Measurements from ENCODE around the gene BACE1-AS.
"Not testable (repeated sequence)": the region's sequence is repeated elsewhere in the genome, so short reads cannot be mapped to it uniquely, and the experiment has no call there.

BACE1-AS gene

GRCh38 chr11:117258576-117258975 is 32.6 kb upstream of the BACE1-AS start:
- no peak for TF ChIP-seq CTCF (IDR thresholded peaks at IDR 0.05; ENCODE audit: borderline replicate concordance, control extremely low read depth, extremely low read depth, insufficient read depth, missing control alignments)
- no peak for DNase-seq (ENCODE audit: low spot score)
- in situ Hi-C loops (cut with MboI; ENCODE audit: low sequenced_read_pairs, unreplicated experiment), result no loop called here

DNA sequence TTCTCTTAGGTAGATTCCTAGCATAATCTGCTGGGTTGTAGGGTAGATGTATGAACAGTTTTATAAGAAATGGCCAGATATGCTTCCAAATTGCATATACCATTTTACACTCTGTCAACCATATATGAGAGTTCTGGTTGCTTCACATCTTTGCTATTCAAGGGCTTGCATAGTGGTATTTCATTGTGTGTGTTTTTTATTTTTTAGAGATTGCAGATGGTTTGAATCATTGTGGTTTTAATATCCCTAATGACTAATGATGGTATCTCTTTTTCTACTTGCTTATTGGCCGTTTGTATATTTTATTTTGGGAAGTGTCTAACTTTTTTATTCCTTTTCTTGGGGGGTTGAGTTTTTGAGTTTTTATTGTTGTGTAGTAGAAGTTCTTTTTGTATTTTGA is 31.7 kb upstream of the BACE1-AS start:
- in situ Hi-C loops (cut with MboI; ENCODE audit: low sequenced_read_pairs, unreplicated experiment), result no loop called here
- no peak for TF ChIP-seq CTCF (IDR thresholded peaks at IDR 0.05; ENCODE audit: borderline replicate concordance, control extremely low read depth, extremely low read depth, insufficient read depth, missing control alignments)
- DNase-seq (ENCODE audit: low spot score), result no peak

DNA sequence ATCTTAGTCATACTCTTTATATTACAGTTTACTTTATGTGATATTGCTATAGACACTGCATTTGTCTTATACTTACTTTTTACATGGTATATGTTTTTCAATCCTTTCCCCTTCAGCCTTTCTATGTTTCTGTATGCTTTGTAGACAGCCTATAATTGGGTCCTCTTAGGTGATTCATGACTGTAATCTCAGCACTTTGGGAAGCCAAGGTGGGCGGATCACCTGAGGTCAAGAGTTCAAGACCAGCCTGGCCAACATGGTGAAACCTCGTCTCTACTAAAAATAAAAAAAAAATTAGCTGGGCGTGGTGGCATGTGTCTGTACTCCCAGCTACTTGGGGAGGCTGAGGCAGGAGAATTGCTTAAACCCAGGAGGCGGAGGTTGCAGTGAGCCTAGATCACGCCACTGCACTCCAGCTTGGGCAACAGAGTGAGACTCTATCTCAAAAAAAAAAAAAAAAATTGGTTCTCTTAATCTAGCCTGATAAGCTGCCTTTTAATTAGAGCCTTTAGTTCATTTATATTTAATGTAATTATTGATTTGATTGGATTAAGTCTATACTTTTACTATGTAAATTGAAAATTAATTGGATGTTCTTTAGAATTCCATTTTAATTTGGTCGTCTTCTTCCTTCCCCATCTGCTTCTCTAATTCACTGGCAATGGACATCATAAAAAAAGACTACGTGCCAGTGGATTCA is 26.4 kb upstream of the BACE1-AS start:
- in situ Hi-C loops (cut with MboI; ENCODE audit: low sequenced_read_pairs, unreplicated experiment); DNase-seq (ENCODE audit: low spot score): not testable (repeated sequence)

- TF ChIP-seq CTCF (IDR thresholded peaks at IDR 0.05; ENCODE audit: borderline replicate concordance, control extremely low read depth, extremely low read depth, insufficient read depth, missing control alignments), result no peak
- DNase-seq (ENCODE audit: low spot score), result no peak
- in situ Hi-C loops (cut with MboI; ENCODE audit: low sequenced_read_pairs, unreplicated experiment), result no loop called here
Observed at GRCh38 chr11:117265745-117266144, 25.4 kb upstream of the BACE1-AS start.

- no peak for TF ChIP-seq CTCF (IDR thresholded peaks at IDR 0.05; ENCODE audit: borderline replicate concordance, control extremely low read depth, extremely low read depth, insufficient read depth, missing control alignments)
- no peak for DNase-seq (ENCODE audit: low spot score)
- in situ Hi-C loops (cut with MboI; ENCODE audit: low sequenced_read_pairs, unreplicated experiment), result no loop called here
Observed at GRCh38 chr11:117269856-117270255, 21.3 kb upstream of the BACE1-AS start.

DNA sequence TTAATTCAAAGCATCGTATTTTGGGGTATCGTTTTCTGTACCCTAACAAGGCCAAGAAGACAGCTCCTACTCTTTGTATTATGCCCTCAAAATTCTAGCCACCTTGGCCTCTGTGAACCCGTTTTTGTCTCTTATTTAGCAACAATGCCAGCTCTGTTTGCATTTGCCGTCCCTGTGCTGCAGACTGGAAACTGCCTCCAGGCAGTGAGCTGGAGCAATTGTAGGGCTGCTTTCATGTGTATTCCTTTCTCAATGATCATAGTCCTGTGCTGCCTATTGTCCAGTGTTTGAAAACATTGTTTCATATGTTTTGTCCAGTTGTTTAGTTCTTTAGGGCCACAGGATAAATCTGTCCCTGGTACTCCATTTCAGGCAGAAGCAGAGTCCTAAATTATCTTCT is 19.9 kb upstream of the BACE1-AS start:
- no peak for DNase-seq (ENCODE audit: low spot score)
- TF ChIP-seq CTCF (IDR thresholded peaks at IDR 0.05; ENCODE audit: borderline replicate concordance, control extremely low read depth, extremely low read depth, insufficient read depth, missing control alignments), result no peak
- in situ Hi-C loops (cut with MboI; ENCODE audit: low sequenced_read_pairs, unreplicated experiment), result no loop called here

DNA sequence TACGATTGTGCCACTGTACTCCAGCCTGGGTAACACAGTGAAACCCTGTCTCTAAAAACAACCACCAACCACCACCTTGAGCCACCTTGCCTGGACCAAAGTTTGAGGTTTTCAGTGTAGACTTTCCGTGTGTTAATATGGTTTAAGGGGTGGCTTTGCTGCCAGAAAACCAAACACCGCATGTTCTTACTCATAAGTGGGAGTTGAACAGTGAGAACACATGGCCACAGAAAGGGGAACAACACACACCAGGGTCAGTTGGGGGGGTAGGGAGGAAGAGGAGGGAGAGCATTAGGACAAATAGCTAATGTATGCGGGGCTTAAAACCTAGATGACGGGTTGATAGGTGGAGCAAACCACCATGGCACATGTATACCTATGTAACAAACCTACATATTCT is 19.0 kb upstream of the BACE1-AS start:
- DNase-seq (ENCODE audit: low spot score); in situ Hi-C loops (cut with MboI; ENCODE audit: low sequenced_read_pairs, unreplicated experiment): not testable (repeated sequence)
